NOMO-1 (cell line): ENCODE data around the gene DEPDC5.
"Not testable (repeated sequence)": the region's sequence is repeated elsewhere in the genome, so short reads cannot be mapped to it uniquely, and the experiment has no call there.

Experiments
- DNase-seq, 2 experiments: peaks; one replicate each; lab custom pipeline; 2025; ENCODE audit not compliant: unreplicated experiment in 2 of 2; lab: John Stamatoyannopoulos, UW

DEPDC5 gene

GRCh38 chr22:31753634-31754501 is at the start of gene DEPDC5:
DEPDC5 (plus strand) TSS chr22:31754019; CDS start chr22:31754922, 903 bp downstream.
- peak; percentile 93 for DNase-seq

GRCh38 chr22:31707519-31707918 is 46.3 kb upstream of the DEPDC5 start:
- DNase-seq: no peak

- DNase-seq: not testable (repeated sequence)
Observed at GRCh38 chr22:31711226-31711625, 42.6 kb upstream of the DEPDC5 start.

- no peak for DNase-seq
Observed at GRCh38 chr22:31715147-31715778, 38.6 kb upstream of the DEPDC5 start.

- DNase-seq: no peak
Observed at GRCh38 chr22:31719850-31720471, 33.9 kb upstream of the DEPDC5 start.

- DNase-seq: no peak
Observed at GRCh38 chr22:31723723-31724122, 30.1 kb upstream of the DEPDC5 start.

GRCh38 chr22:31726692-31727091 is 27.1 kb upstream of the DEPDC5 start:
- no peak for DNase-seq

- no peak for DNase-seq
Observed at GRCh38 chr22:31728857-31729256, 25.0 kb upstream of the DEPDC5 start.

- no peak for DNase-seq
Observed at GRCh38 chr22:31730344-31730711, 23.5 kb upstream of the DEPDC5 start.

GRCh38 chr22:31732089-31732829 is 21.6 kb upstream of the DEPDC5 start:
- no peak for DNase-seq

GRCh38 chr22:31733580-31734079 is 20.2 kb upstream of the DEPDC5 start:
- no peak for DNase-seq

- DNase-seq: no peak
Observed at GRCh38 chr22:31734512-31734911, 19.3 kb upstream of the DEPDC5 start.

GRCh38 chr22:31736458-31736857 is 17.4 kb upstream of the DEPDC5 start:
- no peak for DNase-seq

- DNase-seq: no peak
Observed at GRCh38 chr22:31737932-31738331, 15.9 kb upstream of the DEPDC5 start.

GRCh38 chr22:31738566-31738965 is 15.3 kb upstream of the DEPDC5 start:
- DNase-seq: no peak

- no peak for DNase-seq
Observed at GRCh38 chr22:31739795-31740201, 14.0 kb upstream of the DEPDC5 start.

- DNase-seq: not testable (repeated sequence)
Observed at GRCh38 chr22:31740314-31740713, 13.5 kb upstream of the DEPDC5 start.

GRCh38 chr22:31742115-31742514 is 11.7 kb upstream of the DEPDC5 start:
- DNase-seq: peak in 1 of 2 experiments; percentile 9

- no peak for DNase-seq
Observed at GRCh38 chr22:31742682-31743081, 11.1 kb upstream of the DEPDC5 start.

GRCh38 chr22:31743871-31744270 is 9.9 kb upstream of the DEPDC5 start:
- DNase-seq: no peak

GRCh38 chr22:31747441-31747840 is 6.4 kb upstream of the DEPDC5 start:
- no peak for DNase-seq
